ENCODE results near the gene SLC9B1.

Gene SLC9B1

DNA sequence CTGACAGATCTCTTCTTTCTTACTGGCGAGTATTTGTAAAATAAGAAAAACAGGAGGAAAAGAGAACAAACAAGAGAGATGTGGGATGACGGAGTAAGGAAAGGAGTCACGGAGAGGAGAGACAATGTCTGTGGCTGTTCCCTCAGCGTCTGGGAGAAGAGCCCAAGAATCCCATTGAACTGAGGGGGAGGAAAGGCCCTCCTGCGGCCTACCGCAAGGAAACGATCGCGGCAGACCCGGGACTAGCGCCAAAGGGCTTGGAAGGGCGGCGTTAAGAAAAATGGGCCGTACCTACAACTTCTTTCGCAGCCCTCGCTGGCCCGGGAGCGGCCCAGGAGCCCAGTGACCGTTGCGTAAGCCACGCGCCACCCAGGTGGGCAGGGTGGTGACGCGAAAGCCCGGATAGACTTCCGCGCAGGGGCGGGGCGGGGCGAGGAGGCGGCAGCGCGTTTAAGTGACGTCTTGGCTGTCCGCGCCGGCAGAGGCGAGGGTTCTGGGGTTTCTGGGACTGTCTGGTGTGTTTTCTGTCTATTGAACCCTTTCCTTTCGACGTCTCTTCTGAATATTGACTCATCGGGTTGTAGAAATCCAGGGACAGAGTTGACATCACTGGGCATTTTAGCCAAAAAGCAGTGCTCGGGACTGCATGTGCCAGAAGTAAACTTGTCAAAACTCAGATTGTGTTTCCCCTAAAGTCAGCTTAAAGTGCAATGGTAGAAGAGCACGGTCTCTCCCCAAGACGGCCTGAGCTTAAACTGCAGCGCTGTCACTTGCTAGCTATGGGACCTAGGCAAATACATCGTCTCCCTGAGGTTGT is at the start of gene SLC9B1 (continued):
- TF ChIP-seq, protein P1, sequence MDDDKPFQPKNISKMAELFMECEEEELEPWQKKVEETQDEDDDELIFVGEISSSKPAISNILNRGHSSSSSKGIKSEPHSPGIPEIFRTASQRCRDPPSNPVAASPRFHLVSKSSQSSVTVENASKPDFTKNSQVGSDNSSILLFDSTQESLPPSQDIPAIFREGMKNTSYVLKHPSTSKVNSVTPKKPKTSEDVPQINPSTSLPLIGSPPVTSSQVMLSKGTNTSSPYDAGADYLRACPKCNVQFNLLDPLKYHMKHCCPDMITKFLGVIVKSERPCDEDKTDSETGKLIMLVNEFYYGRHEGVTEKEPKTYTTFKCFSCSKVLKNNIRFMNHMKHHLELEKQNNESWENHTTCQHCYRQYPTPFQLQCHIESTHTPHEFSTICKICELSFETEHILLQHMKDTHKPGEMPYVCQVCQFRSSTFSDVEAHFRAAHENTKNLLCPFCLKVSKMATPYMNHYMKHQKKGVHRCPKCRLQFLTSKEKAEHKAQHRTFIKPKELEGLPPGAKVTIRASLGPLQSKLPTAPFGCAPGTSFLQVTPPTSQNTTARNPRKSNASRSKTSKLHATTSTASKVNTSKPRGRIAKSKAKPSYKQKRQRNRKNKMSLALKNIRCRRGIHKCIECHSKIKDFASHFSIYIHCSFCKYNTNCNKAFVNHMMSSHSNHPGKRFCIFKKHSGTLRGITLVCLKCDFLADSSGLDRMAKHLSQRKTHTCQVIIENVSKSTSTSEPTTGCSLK (tag by site-specific recombination; IDR thresholded peaks at IDR 0.05), result no peak
- no peak for TF ChIP-seq MYNN (tag by site-specific recombination; IDR thresholded peaks at IDR 0.05; ENCODE audit: borderline replicate concordance)
- TF ChIP-seq TCF7L2 (IDR thresholded peaks at IDR 0.05; ENCODE audit: borderline replicate concordance, low read depth, low read length), result no peak
- no peak for TF ChIP-seq ZNF585B (tag by site-specific recombination; IDR thresholded peaks at IDR 0.05)
- TF ChIP-seq ZNF311 (tag by site-specific recombination; IDR thresholded peaks at IDR 0.05; ENCODE audit: borderline replicate concordance), result no peak
- TF ChIP-seq, protein P2, sequence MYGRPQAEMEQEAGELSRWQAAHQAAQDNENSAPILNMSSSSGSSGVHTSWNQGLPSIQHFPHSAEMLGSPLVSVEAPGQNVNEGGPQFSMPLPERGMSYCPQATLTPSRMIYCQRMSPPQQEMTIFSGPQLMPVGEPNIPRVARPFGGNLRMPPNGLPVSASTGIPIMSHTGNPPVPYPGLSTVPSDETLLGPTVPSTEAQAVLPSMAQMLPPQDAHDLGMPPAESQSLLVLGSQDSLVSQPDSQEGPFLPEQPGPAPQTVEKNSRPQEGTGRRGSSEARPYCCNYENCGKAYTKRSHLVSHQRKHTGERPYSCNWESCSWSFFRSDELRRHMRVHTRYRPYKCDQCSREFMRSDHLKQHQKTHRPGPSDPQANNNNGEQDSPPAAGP (tag by site-specific recombination; IDR thresholded peaks at IDR 0.05), result 0 out of 2 replicates have a peak, but pooled peaks have one; percentile 31
- peak; percentile 67 for TF ChIP-seq OSR2 (tag by site-specific recombination; IDR thresholded peaks at IDR 0.05)
- TF ChIP-seq, protein P3, sequence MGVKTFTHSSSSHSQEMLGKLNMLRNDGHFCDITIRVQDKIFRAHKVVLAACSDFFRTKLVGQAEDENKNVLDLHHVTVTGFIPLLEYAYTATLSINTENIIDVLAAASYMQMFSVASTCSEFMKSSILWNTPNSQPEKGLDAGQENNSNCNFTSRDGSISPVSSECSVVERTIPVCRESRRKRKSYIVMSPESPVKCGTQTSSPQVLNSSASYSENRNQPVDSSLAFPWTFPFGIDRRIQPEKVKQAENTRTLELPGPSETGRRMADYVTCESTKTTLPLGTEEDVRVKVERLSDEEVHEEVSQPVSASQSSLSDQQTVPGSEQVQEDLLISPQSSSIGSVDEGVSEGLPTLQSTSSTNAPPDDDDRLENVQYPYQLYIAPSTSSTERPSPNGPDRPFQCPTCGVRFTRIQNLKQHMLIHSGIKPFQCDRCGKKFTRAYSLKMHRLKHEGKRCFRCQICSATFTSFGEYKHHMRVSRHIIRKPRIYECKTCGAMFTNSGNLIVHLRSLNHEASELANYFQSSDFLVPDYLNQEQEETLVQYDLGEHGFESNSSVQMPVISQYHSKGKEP (tag by site-specific recombination; IDR thresholded peaks at IDR 0.05), result no peak
- TF ChIP-seq OVOL3 (tag by site-specific recombination; IDR thresholded peaks at IDR 0.05), result no peak
- no peak for TF ChIP-seq ZNF529 (tag by site-specific recombination; IDR thresholded peaks at IDR 0.05; ENCODE audit: insufficient replicate concordance)
- no peak for TF ChIP-seq ZNF558 (tag by site-specific recombination; IDR thresholded peaks at IDR 0.05)
- TF ChIP-seq, protein P4, sequence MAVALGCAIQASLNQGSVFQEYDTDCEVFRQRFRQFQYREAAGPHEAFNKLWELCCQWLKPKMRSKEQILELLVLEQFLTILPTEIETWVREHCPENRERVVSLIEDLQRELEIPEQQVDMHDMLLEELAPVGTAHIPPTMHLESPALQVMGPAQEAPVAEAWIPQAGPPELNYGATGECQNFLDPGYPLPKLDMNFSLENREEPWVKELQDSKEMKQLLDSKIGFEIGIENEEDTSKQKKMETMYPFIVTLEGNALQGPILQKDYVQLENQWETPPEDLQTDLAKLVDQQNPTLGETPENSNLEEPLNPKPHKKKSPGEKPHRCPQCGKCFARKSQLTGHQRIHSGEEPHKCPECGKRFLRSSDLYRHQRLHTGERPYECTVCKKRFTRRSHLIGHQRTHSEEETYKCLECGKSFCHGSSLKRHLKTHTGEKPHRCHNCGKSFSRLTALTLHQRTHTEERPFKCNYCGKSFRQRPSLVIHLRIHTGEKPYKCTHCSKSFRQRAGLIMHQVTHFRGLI (tag by site-specific recombination; IDR thresholded peaks at IDR 0.05), result peak; percentile 41; the same call in 1 of the 2 replicates
- TF ChIP-seq ZSCAN16 (tag by site-specific recombination; IDR thresholded peaks at IDR 0.05), result no peak
- peak; percentile 41; the same call in 1 of the 2 replicates for TF ChIP-seq KLF1 (tag by site-specific recombination; IDR thresholded peaks at IDR 0.05)
- TF ChIP-seq, protein P5, sequence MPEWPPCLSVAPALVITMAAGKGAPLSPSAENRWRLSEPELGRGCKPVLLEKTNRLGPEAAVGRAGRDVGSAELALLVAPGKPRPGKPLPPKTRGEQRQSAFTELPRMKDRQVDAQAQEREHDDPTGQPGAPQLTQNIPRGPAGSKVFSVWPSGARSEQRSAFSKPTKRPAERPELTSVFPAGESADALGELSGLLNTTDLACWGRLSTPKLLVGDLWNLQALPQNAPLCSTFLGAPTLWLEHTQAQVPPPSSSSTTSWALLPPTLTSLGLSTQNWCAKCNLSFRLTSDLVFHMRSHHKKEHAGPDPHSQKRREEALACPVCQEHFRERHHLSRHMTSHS (tag by site-specific recombination; IDR thresholded peaks at IDR 0.05), result no peak
- TF ChIP-seq ZBTB21 (tag by site-specific recombination; IDR thresholded peaks at IDR 0.05), result peak; percentile 83
- TF ChIP-seq EGR2 (tag by site-specific recombination; IDR thresholded peaks at IDR 0.05; ENCODE audit: low read depth), result no peak
- 0 out of 2 replicates have a peak, but pooled peaks have one; percentile 39 for TF ChIP-seq ZSCAN30 (tag by site-specific recombination; IDR thresholded peaks at IDR 0.05)
- peak; percentile 96 for TF ChIP-seq ZXDB (tag by site-specific recombination; IDR thresholded peaks at IDR 0.05)
- TF ChIP-seq WT1 (tag by site-specific recombination; IDR thresholded peaks at IDR 0.05), result no peak
- TF ChIP-seq ZNF610 (tag by site-specific recombination; IDR thresholded peaks at IDR 0.05; ENCODE audit: borderline replicate concordance), result peak; percentile 75; the same call in 1 of the 2 replicates
- no peak for TF ChIP-seq ZNF837 (tag by site-specific recombination; IDR thresholded peaks at IDR 0.05)
- no peak for TF ChIP-seq ZNF223 (tag by site-specific recombination; IDR thresholded peaks at IDR 0.05)
- TF ChIP-seq, protein P6, sequence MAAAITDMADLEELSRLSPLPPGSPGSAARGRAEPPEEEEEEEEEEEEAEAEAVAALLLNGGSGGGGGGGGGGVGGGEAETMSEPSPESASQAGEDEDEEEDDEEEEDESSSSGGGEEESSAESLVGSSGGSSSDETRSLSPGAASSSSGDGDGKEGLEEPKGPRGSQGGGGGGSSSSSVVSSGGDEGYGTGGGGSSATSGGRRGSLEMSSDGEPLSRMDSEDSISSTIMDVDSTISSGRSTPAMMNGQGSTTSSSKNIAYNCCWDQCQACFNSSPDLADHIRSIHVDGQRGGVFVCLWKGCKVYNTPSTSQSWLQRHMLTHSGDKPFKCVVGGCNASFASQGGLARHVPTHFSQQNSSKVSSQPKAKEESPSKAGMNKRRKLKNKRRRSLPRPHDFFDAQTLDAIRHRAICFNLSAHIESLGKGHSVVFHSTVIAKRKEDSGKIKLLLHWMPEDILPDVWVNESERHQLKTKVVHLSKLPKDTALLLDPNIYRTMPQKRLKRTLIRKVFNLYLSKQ (tag by site-specific recombination; IDR thresholded peaks at IDR 0.05; ENCODE audit: borderline replicate concordance), result no peak
- TF ChIP-seq, protein P7, sequence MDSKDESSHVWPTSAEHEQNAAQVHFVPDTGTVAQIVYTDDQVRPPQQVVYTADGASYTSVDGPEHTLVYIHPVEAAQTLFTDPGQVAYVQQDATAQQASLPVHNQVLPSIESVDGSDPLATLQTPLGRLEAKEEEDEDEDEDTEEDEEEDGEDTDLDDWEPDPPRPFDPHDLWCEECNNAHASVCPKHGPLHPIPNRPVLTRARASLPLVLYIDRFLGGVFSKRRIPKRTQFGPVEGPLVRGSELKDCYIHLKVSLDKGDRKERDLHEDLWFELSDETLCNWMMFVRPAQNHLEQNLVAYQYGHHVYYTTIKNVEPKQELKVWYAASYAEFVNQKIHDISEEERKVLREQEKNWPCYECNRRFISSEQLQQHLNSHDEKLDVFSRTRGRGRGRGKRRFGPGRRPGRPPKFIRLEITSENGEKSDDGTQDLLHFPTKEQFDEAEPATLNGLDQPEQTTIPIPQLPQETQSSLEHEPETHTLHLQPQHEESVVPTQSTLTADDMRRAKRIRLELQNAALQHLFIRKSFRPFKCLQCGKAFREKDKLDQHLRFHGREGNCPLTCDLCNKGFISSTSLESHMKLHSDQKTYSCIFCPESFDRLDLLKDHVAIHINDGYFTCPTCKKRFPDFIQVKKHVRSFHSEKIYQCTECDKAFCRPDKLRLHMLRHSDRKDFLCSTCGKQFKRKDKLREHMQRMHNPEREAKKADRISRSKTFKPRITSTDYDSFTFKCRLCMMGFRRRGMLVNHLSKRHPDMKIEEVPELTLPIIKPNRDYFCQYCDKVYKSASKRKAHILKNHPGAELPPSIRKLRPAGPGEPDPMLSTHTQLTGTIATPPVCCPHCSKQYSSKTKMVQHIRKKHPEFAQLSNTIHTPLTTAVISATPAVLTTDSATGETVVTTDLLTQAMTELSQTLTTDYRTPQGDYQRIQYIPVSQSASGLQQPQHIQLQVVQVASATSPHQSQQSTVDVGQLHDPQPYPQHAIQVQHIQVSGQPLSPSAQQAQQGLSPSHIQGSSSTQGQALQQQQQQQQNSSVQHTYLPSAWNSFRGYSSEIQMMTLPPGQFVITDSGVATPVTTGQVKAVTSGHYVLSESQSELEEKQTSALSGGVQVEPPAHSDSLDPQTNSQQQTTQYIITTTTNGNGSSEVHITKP (tag by site-specific recombination; IDR thresholded peaks at IDR 0.05), result peak; percentile 91
- TF ChIP-seq ZNF202 (tag by site-specific recombination; IDR thresholded peaks at IDR 0.05; ENCODE audit: borderline replicate concordance), result no peak

Data from HEK293 (cell line).